HCT116 (cell line): ENCODE measurements around the gene MYCBP.

Source experiments
- YY1 ChIP-seq: IDR thresholded peaks from 2 replicates; pipeline ENCODE4 v1.6.1; 2011; ENCODE audit warnings: low read length, low read depth, moderate library complexity, mild to moderate bottlenecking; ENCODE audit not compliant: insufficient replicate concordance; ENCODE audit errors: extremely low read depth
- TF ChIP-seq, protein P1 (sequence below), 3 experiments: fragments of 200-600 bp in 1 of 3; sonication (generic) in 1 of 3; IDR thresholded peaks in 2 of 3; conservative IDR thresholded peaks in 1 of 3; 2 replicates each; pipeline ENCODE4 v1.5.1; 2012 to 2017; ENCODE audit warnings: low read depth in 2 of 3, low read length in 2 of 3, antibody characterized with exemption in 1 of 3, borderline replicate concordance in 1 of 3, control low read depth in 1 of 3, mild to moderate bottlenecking in 1 of 3, mixed read lengths in 1 of 3, mixed run types in 1 of 3, moderate library complexity in 1 of 3; ENCODE audit not compliant: insufficient read depth in 1 of 3

DNA sequence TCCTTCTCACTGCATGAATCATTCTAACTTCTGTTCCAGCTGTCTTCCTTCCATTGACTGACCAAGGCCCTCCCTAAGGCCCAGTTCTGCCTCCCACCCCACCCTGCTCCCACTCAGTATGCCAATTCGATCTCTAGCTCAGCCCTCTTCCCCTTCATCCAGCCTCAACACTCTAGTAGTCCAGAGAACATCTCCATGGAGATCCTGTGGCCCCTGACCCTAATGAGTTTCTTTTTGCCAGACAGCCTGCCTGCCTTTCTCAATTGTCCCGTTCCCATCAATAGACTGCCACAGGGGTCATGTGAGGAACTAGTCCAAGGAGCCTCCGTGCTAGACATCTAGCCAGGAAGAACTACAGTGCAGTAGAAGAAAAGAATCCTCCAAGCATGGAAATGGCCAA lies 40.0 kb downstream of the MYCBP start:
- TF ChIP-seq YY1: no peak
- TF ChIP-seq, protein P1, sequence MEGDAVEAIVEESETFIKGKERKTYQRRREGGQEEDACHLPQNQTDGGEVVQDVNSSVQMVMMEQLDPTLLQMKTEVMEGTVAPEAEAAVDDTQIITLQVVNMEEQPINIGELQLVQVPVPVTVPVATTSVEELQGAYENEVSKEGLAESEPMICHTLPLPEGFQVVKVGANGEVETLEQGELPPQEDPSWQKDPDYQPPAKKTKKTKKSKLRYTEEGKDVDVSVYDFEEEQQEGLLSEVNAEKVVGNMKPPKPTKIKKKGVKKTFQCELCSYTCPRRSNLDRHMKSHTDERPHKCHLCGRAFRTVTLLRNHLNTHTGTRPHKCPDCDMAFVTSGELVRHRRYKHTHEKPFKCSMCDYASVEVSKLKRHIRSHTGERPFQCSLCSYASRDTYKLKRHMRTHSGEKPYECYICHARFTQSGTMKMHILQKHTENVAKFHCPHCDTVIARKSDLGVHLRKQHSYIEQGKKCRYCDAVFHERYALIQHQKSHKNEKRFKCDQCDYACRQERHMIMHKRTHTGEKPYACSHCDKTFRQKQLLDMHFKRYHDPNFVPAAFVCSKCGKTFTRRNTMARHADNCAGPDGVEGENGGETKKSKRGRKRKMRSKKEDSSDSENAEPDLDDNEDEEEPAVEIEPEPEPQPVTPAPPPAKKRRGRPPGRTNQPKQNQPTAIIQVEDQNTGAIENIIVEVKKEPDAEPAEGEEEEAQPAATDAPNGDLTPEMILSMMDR (IDR thresholded peaks at IDR 0.05 in 2 of 3, conservative IDR thresholded peaks at IDR 0.05 in 1 of 3; ENCODE audit: borderline replicate concordance in 1 of 3, insufficient read depth in 1 of 3, low read depth in 2 of 3, low read length in 2 of 3): no peak
